GM12878 (cell line): Measurements from ENCODE around the gene FUT8. TPM values are rescaled to one million over a fixed set of nuclear protein-coding genes. Genes with fewer than 3 reads are reported as not detected.

ENCODE experiments used
- BCL3 ChIP-seq: IDR thresholded peaks from 2 replicates; pipeline ENCODE4 v1.6.1; 2011; ENCODE audit warnings: borderline replicate concordance, low read depth, mild to moderate bottlenecking, moderate library complexity, low read length; ENCODE audit not compliant: insufficient read depth, poor library complexity, severe bottlenecking
- BRCA1 ChIP-seq: IDR thresholded peaks from 2 replicates; pipeline ENCODE4 v1.6.1; 2011; ENCODE audit warnings: low read depth, low read length, improper control_type of control experiment
- CEBPB ChIP-seq, 2 experiments: fragments of 150-350 bp in 1 of 2; IDR thresholded peaks; 2 replicates each; pipeline ENCODE4 v1.6.1; 2012 to 2014; ENCODE audit warnings: low read depth in 2 of 2, low read length in 2 of 2, borderline replicate concordance in 1 of 2, inconsistent platforms in 1 of 2
- CEBPZ ChIP-seq: fragments of 150-350 bp; IDR thresholded peaks from 2 replicates; pipeline ENCODE4 v1.6.1; 2016; ENCODE audit warnings: low read depth, low read length
- ELK1 ChIP-seq: IDR thresholded peaks from 2 replicates; pipeline ENCODE4 v1.6.1; 2012; ENCODE audit warnings: low read depth, low read length, improper control_type of control experiment
- ETV6 ChIP-seq, 2 experiments: fragments of 450-650 bp in 1 of 2; IDR thresholded peaks in 1 of 2; conservative IDR thresholded peaks in 1 of 2; 2 replicates each; pipeline ENCODE4 v1.6.1; 2014; ENCODE audit warnings: antibody characterized with exemption in 1 of 2, borderline replicate concordance in 1 of 2, low read depth in 1 of 2, mild to moderate bottlenecking in 1 of 2, moderate library complexity in 1 of 2
- FOS ChIP-seq: IDR thresholded peaks from 3 replicates; pipeline ENCODE4 v1.6.1; 2011; ENCODE audit warnings: borderline replicate concordance; ENCODE audit not compliant: insufficient read length; ENCODE audit errors: extremely low read depth
- GATAD2B ChIP-seq: fragments of 450-650 bp; conservative IDR thresholded peaks from 2 replicates; pipeline ENCODE4 v1.6.1; 2017; ENCODE audit warnings: low read depth, mild to moderate bottlenecking, moderate library complexity
- HDAC6 ChIP-seq: fragments of 200-600 bp; sonication (generic); IDR thresholded peaks from one replicate; pipeline ENCODE4 v1.8.0; 2017; ENCODE audit warnings: antibody characterized with exemption; ENCODE audit not compliant: unreplicated experiment
- HDGF ChIP-seq: fragments of 450-650 bp; IDR thresholded peaks from 2 replicates; pipeline ENCODE4 v1.6.1; 2016; ENCODE audit warnings: antibody characterized with exemption
- KAT2A ChIP-seq: conservative IDR thresholded peaks from 2 replicates; pipeline ENCODE4 v1.6.1; 2011; ENCODE audit warnings: low read depth, low read length; ENCODE audit not compliant: control insufficient read depth
- MAX ChIP-seq: IDR thresholded peaks from 2 replicates; pipeline ENCODE4 v1.6.1; 2012; ENCODE audit warnings: low read depth, low read length, improper control_type of control experiment
- MTA3 ChIP-seq: IDR thresholded peaks from 2 replicates; pipeline ENCODE4 v1.6.1; 2012; ENCODE audit warnings: low read length, inconsistent platforms, borderline replicate concordance
- MYC ChIP-seq: IDR thresholded peaks from 2 replicates; pipeline ENCODE4 v1.6.1; 2011; ENCODE audit warnings: mild to moderate bottlenecking, low read length, moderate library complexity, inconsistent platforms; ENCODE audit not compliant: insufficient read depth, insufficient replicate concordance, insufficient read length, severe bottlenecking
- NFXL1 ChIP-seq: fragments of 450-650 bp; IDR thresholded peaks from 2 replicates; pipeline ENCODE4 v1.6.1; 2017; ENCODE audit warnings: antibody characterized with exemption, mild to moderate bottlenecking, borderline replicate concordance
- NR2F1 ChIP-seq: fragments of 450-650 bp; conservative IDR thresholded peaks from 2 replicates; pipeline ENCODE4 v1.6.1; 2017; ENCODE audit warnings: mild to moderate bottlenecking
- POLR2A ChIP-seq: IDR thresholded peaks from 2 replicates; pipeline ENCODE4 v1.6.1; 2011; ENCODE audit warnings: low read depth, mild to moderate bottlenecking, low read length
- SIN3A ChIP-seq: IDR thresholded peaks from 2 replicates; pipeline ENCODE4 v1.6.1; 2012; ENCODE audit warnings: low read depth, low read length, improper control_type of control experiment
- SIX5 ChIP-seq: IDR thresholded peaks from 2 replicates; pipeline ENCODE4 v1.6.1; 2011; ENCODE audit warnings: mild to moderate bottlenecking, low read depth, low read length, moderate library complexity; ENCODE audit not compliant: severe bottlenecking
- SREBF2 ChIP-seq: IDR thresholded peaks from 2 replicates; pipeline ENCODE4 v1.6.1; 2012; ENCODE audit warnings: mild to moderate bottlenecking, low read length
- SUPT20H ChIP-seq: IDR thresholded peaks from 2 replicates; pipeline ENCODE4 v1.6.1; 2011; ENCODE audit warnings: low read depth, mild to moderate bottlenecking, low read length, moderate library complexity, borderline replicate concordance; ENCODE audit not compliant: control insufficient read depth
- TCF12 ChIP-seq: IDR thresholded peaks from 2 replicates; pipeline ENCODE4 v1.6.1; 2011; ENCODE audit warnings: low read depth, mild to moderate bottlenecking, low read length
- USF2 ChIP-seq: IDR thresholded peaks from 2 replicates; pipeline ENCODE4 v1.6.1; 2011; ENCODE audit warnings: low read depth, low read length, improper control_type of control experiment, borderline replicate concordance
- ZBED1 ChIP-seq: IDR thresholded peaks from 2 replicates; pipeline ENCODE4 v1.6.1; 2016; ENCODE audit warnings: borderline replicate concordance
- ZNF274 ChIP-seq: IDR thresholded peaks from one replicate; pipeline ENCODE4 v1.8.0; 2011; ENCODE audit not compliant: insufficient read length, insufficient read depth
- ZSCAN29 ChIP-seq: fragments of 450-650 bp; IDR thresholded peaks from 2 replicates; pipeline ENCODE4 v1.6.1; 2017; ENCODE audit warnings: mild to moderate bottlenecking, moderate library complexity
- polyA plus RNA-seq, 11 experiments: library from polyadenylated mRNA; depleted of rRNA in 4 of 11; unstranded in 6 of 11; stranded (reverse) in 5 of 11; fragments of >200 nt; fragmentation: Nextera tagmentation in 4 of 11; fragmentation: Illumina TruSeq in 1 of 11; extraction: Ambion mirVana in 4 of 11; extraction: Trizol in 1 of 11; gene quantifications; 1 replicate in 1 of 11; 2 replicates in 10 of 11; pipeline versions ENCODE4 v1.2.1 to v1.2.3, GENCODE V29; 2011 to 2016; ENCODE audit warnings: inconsistent platforms in 2 of 11, missing spikeins in 2 of 11, low read depth in 1 of 11
- total RNA-seq, 4 experiments: library from RNA; depleted of rRNA in 3 of 4; stranded (reverse); fragments of >200 nt in 3 of 4; fragmentation: Illumina TruSeq in 1 of 4; extraction: Trizol in 1 of 4; gene quantifications; 2 replicates each; pipeline versions ENCODE4 v1.2.1 to v1.2.3, GENCODE V29; 2013 to 2021

The FUT8 gene
- total and polyA plus RNA-seq, 10 of the 15 experiments (the other 5 are each of a cell fraction or from before 2014, with no cell fraction given) = 21.3 to 106 (median 66.3) TPM

- TF ChIP-seq CEBPB (IDR thresholded peaks at IDR 0.05; ENCODE audit: borderline replicate concordance in 1 of 2, low read depth in 2 of 2, low read length in 2 of 2) (no peak), HDGF (no peak), BCL3 (no peak), ELK1 (no peak), CEBPZ (no peak), USF2 (no peak), MTA3 (peak; percentile 91), SREBF2 (no peak), ZSCAN29 (no peak), NR2F1 (peak; percentile 91), ETV6 (conservative IDR thresholded peaks at IDR 0.05 in 1 of 2, IDR thresholded peaks at IDR 0.05 in 1 of 2; ENCODE audit: borderline replicate concordance in 1 of 2, low read depth in 1 of 2) (peak in 1 of 2 experiments; percentile 63; a peak in 2 of 4 replicates), FOS (no peak), NFXL1 (no peak), BRCA1 (no peak), GATAD2B (peak; percentile 79; the same call in 1 of the 2 replicates), SIN3A (no peak), ZBED1 (peak; percentile 92), SIX5 (no peak), KAT2A (no peak), MYC (no peak), MAX (no peak), SUPT20H (no peak), TCF12 (peak; percentile 77; the same call in 1 of the 2 replicates), ZNF274 (no peak), HDAC6 (no peak), POLR2A (no peak)
Observed at GRCh38 chr14:65637780-65638179, 225.2 kb downstream of the FUT8 start (continued).
